CD4-positive, CD25-positive, alpha-beta regulatory T cell (primary cell): Measurements from ENCODE around the gene GAB3. TPM values are rescaled to one million over a fixed set of nuclear protein-coding genes. Genes with fewer than 3 reads are reported as not detected.

Experiments
- ATAC-seq, 2 donors: fragments of 150-1000 bp; cut with Tn5 transposase; one replicate each; pipeline ENCODE4 v1.10.0; 2021; ENCODE audit warnings: low read depth in 2 of 2, moderate number of reproducible peaks in 2 of 2, moderate library complexity in 1 of 2
- DNase-seq, 3 donors: peaks; one replicate each; pipeline versions ENCODE4 v3.0.0 to v3.0.0-alpha.2; 2012 to 2022; ENCODE audit warnings: mixed read lengths in 1 of 3
- H3K27ac ChIP-seq: one replicate; pipeline ENCODE4 v1.7.0; 2013; ENCODE audit warnings: mild to moderate bottlenecking, low read length; ENCODE audit not compliant: insufficient read depth, poor library complexity, severe bottlenecking
- H3K27me3 ChIP-seq: one replicate; pipeline ENCODE4 v1.7.0; 2013; ENCODE audit warnings: low read length; ENCODE audit not compliant: control insufficient read depth, insufficient read depth
- H3K36me3 ChIP-seq: one replicate; pipeline ENCODE4 v1.7.0; 2013; ENCODE audit warnings: mild to moderate bottlenecking, low read length, moderate library complexity; ENCODE audit not compliant: control insufficient read depth, insufficient read depth
- H3K4me1 ChIP-seq: 2 replicates; pipeline ENCODE4 v1.7.0; 2013; ENCODE audit warnings: mild to moderate bottlenecking, low read length; ENCODE audit not compliant: insufficient read depth, control insufficient read depth, poor library complexity, severe bottlenecking
- H3K4me3 ChIP-seq: one replicate; pipeline ENCODE4 v1.7.0; 2013; ENCODE audit warnings: low read depth, mild to moderate bottlenecking, low read length, moderate library complexity
- H3K9me3 ChIP-seq, 2 experiments: 1 replicate in 1 of 2; 2 replicates in 1 of 2; pipeline ENCODE4 v1.7.0; 2013; ENCODE audit warnings: low read length in 2 of 2, mild to moderate bottlenecking in 1 of 2, moderate library complexity in 1 of 2; ENCODE audit not compliant: control insufficient read depth in 2 of 2
- H3K27ac Mint-ChIP-seq, 3 donors: one replicate each; pipeline ENCODE4 v1.8.0; 2020 to 2022; ENCODE audit warnings: mild to moderate bottlenecking in 3 of 3, mixed read lengths in 3 of 3, moderate library complexity in 2 of 3
- H3K27me3 Mint-ChIP-seq: one replicate; pipeline ENCODE4 v1.8.0; 2022; ENCODE audit warnings: mild to moderate bottlenecking, mixed read lengths
- H3K36me3 Mint-ChIP-seq: one replicate; pipeline ENCODE4 v1.8.0; 2020; ENCODE audit warnings: mixed read lengths
- H3K4me1 Mint-ChIP-seq, 4 donors: one replicate each; pipeline ENCODE4 v1.8.0; 2020 to 2022; ENCODE audit warnings: mixed read lengths in 4 of 4, mild to moderate bottlenecking in 1 of 4
- H3K4me3 Mint-ChIP-seq, 4 donors: one replicate each; pipeline ENCODE4 v1.8.0; 2020 to 2022; ENCODE audit warnings: mild to moderate bottlenecking in 4 of 4, mixed read lengths in 4 of 4, moderate library complexity in 3 of 4
- H3K9me3 Mint-ChIP-seq, 7 donors: one replicate each; pipeline ENCODE4 v1.8.0; 2020 to 2022; ENCODE audit warnings: mixed read lengths in 7 of 7, mild to moderate bottlenecking in 3 of 7, moderate library complexity in 2 of 7
- polyA plus RNA-seq, 4 donors: library from polyadenylated mRNA; unstranded; fragments of 300-500 nt; fragmentation: Illumina TruSeq; gene quantifications; one replicate each; pipeline ENCODE4 v1.2.3, GENCODE V29; 2021
- total RNA-seq: library from RNA; stranded (reverse); gene quantifications from one replicate; pipeline ENCODE4 v1.2.3, GENCODE V29; 2022

Gene GAB3
- total and polyA plus RNA-seq, 5 donors from 2014 or later, result 0.07 to 6.0 (median 0.82) TPM

DNA sequence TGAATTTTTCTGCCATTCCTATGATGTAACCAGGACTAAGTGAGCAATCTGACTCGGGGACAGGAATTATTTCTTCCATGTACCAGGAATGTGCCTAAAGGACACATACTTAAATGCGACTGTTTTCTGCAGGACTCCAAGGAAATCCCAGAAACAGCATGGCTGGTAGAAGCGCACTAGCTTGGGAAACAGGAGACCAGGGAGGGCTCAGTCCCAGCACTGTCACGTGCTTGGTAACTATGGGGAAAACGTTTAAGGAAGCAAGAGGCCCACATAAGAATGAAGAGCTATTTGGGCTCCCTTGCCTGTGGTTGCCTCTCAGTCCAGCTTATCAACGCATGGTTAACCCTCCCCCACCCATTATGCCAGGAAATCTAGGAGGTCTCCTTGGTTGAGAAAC lies 34.8 kb upstream of the GAB3 start:
- Mint-ChIP-seq H3K27me3 (no peaks in the 10 kb centered on the region), H3K36me3 (peaks cover 3% of the 10 kb centered on the region), H3K4me3 (no peak overlapping the region), H3K4me1 (peaks cover 4 to 11% (median 7%) of the 10 kb centered on the region in 4 donors), H3K27ac (no peak overlapping the region), H3K9me3 (no peaks in the 10 kb centered on the region)
- DNase-seq (no peak), ATAC-seq (no peak)
- Histone ChIP-seq H3K4me3 (no peak overlapping the region), H3K27me3 (no peaks in the 10 kb centered on the region), H3K9me3 (no peaks in the 10 kb centered on the region), H3K4me1 (no peaks in the 10 kb centered on the region), H3K36me3 (no peaks in the 10 kb centered on the region), H3K27ac (no peak overlapping the region)

GRCh38 chrX:154784149-154784995 lies 33.5 kb upstream of the GAB3 start:
- Histone ChIP-seq H3K4me3 (peak overlapping the region; percentile 64), H3K36me3 (no peaks in the 10 kb centered on the region), H3K27me3 (no peaks in the 10 kb centered on the region), H3K27ac (no peak overlapping the region), H3K4me1 (no peaks in the 10 kb centered on the region), H3K9me3 (no peaks in the 10 kb centered on the region)
- Mint-ChIP-seq H3K9me3 (no peaks in the 10 kb centered on the region), H3K4me3 (peak overlapping the region; percentile 60 to 82 (median 76)), H3K4me1 (peaks cover 0 to 11% (median 7%) of the 10 kb centered on the region in 4 donors), H3K36me3 (peaks cover 3% of the 10 kb centered on the region), H3K27me3 (no peaks in the 10 kb centered on the region), H3K27ac (peak overlapping the region; percentile 67 to 80 (median 78))
- DNase-seq, result no peak
- no peak for ATAC-seq

GRCh38 chrX:154780968-154781367 lies 30.1 kb upstream of the GAB3 start:
- ATAC-seq, result no peak
- Histone ChIP-seq H3K4me3 (no peak overlapping the region), H3K27ac (no peak overlapping the region), H3K4me1 (no peaks in the 10 kb centered on the region), H3K9me3 (no peaks in the 10 kb centered on the region), H3K27me3 (no peaks in the 10 kb centered on the region), H3K36me3 (peaks cover 14% of the 10 kb centered on the region)
- H3K27ac Mint-ChIP-seq, result no peak overlapping the region
- no peak for DNase-seq
- H3K9me3 Mint-ChIP-seq, result no peaks in the 10 kb centered on the region
- H3K36me3 Mint-ChIP-seq, result peaks cover 3% of the 10 kb centered on the region
- no peak overlapping the region for H3K4me3 Mint-ChIP-seq
- H3K4me1 Mint-ChIP-seq, result peaks cover 0 to 16% (median 9%) of the 10 kb centered on the region in 4 donors
- no peaks in the 10 kb centered on the region for H3K27me3 Mint-ChIP-seq

- DNase-seq (no peak), ATAC-seq (no peak)
- H3K36me3 Mint-ChIP-seq, result peaks cover 7% of the 10 kb centered on the region
- H3K27ac Mint-ChIP-seq, result no peak overlapping the region
- peaks cover 0 to 22% (median 8%) of the 10 kb centered on the region in 4 donors for H3K4me1 Mint-ChIP-seq
- H3K4me3 Mint-ChIP-seq, result no peak overlapping the region
- H3K27me3 Mint-ChIP-seq, result no peaks in the 10 kb centered on the region
- no peaks in the 10 kb centered on the region for H3K9me3 Mint-ChIP-seq
- Histone ChIP-seq H3K9me3 (no peaks in the 10 kb centered on the region), H3K4me3 (no peak overlapping the region), H3K27me3 (no peaks in the 10 kb centered on the region), H3K27ac (no peak overlapping the region), H3K36me3 (peaks cover 30% of the 10 kb centered on the region), H3K4me1 (no peaks in the 10 kb centered on the region)
These were observed 28.4 kb upstream of the GAB3 start for GRCh38 chrX:154779261-154779660.

DNA sequence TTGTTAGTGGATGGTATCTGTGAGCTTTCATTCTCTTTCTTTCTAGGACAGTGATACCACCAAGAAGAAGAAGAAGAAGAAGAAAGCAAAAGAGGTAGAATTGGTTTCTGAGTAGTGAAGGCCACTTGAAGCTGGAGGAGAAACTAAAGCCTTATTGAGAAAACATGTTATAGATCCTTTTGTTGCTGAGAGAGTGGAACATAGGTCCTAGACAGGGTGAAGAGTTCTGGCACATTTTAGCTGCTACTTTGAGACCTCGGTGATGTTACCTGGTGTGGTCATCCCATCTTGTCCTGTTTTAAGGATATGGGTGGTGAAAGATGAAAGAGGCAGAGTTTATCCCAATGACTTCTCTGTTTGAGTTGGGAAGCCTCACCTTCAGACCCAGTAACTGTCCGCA lies 25.9 kb upstream of the GAB3 start:
- H3K36me3 ChIP-seq, result peaks cover 46% of the 10 kb centered on the region

GRCh38 chrX:154775419-154776349 lies 24.8 kb upstream of the GAB3 start:
- peak overlapping the region in 2 of 3 donors; percentile 32 to 89 for H3K27ac Mint-ChIP-seq
- H3K36me3 ChIP-seq, result peaks cover 50% of the 10 kb centered on the region
- no peaks in the 10 kb centered on the region for H3K9me3 ChIP-seq

More for the DNA sequence above, 25.9 kb upstream of the GAB3 start:
- Histone ChIP-seq H3K4me3 (no peak overlapping the region), H3K27me3 (no peaks in the 10 kb centered on the region), H3K27ac (no peak overlapping the region), H3K4me1 (no peaks in the 10 kb centered on the region), H3K9me3 (no peaks in the 10 kb centered on the region)
- Mint-ChIP-seq H3K4me1 (peaks cover 0 to 15% (median 3%) of the 10 kb centered on the region in 4 donors), H3K27ac (peak overlapping the region in 1 of 3 donors; percentile 9), H3K4me3 (no peak overlapping the region), H3K27me3 (no peaks in the 10 kb centered on the region), H3K36me3 (peaks cover 18% of the 10 kb centered on the region), H3K9me3 (no peaks in the 10 kb centered on the region)
- DNase-seq (no peak), ATAC-seq (no peak)

GRCh38 chrX:154774622-154775021 lies 23.7 kb upstream of the GAB3 start:
- no peak overlapping the region for H3K4me3 Mint-ChIP-seq
- Histone ChIP-seq H3K36me3 (peaks cover 58% of the 10 kb centered on the region), H3K9me3 (no peaks in the 10 kb centered on the region)

More at GRCh38 chrX:154775419-154776349, 24.8 kb upstream of the GAB3 start:
- no peaks in the 10 kb centered on the region for H3K9me3 Mint-ChIP-seq
- Histone ChIP-seq H3K27me3 (no peaks in the 10 kb centered on the region), H3K4me1 (no peaks in the 10 kb centered on the region), H3K27ac (no peak overlapping the region), H3K4me3 (no peak overlapping the region)
- ATAC-seq (peak in 1 of 2 donors; percentile 31), DNase-seq (peak in 1 of 3 donors; percentile 31)
- H3K36me3 Mint-ChIP-seq, result peaks cover 20% of the 10 kb centered on the region
- peaks cover 2 to 15% (median 4%) of the 10 kb centered on the region in 4 donors for H3K4me1 Mint-ChIP-seq
- H3K27me3 Mint-ChIP-seq, result no peaks in the 10 kb centered on the region
- H3K4me3 Mint-ChIP-seq, result no peak overlapping the region

More at GRCh38 chrX:154774622-154775021, 23.7 kb upstream of the GAB3 start:
- Mint-ChIP-seq H3K4me1 (peaks cover 4 to 15% (median 5%) of the 10 kb centered on the region in 4 donors), H3K27ac (no peak overlapping the region), H3K27me3 (no peaks in the 10 kb centered on the region), H3K9me3 (no peaks in the 10 kb centered on the region), H3K36me3 (peaks cover 22% of the 10 kb centered on the region)
- DNase-seq (no peak), ATAC-seq (no peak)
- H3K4me1 ChIP-seq, result no peaks in the 10 kb centered on the region
- no peak overlapping the region for H3K4me3 ChIP-seq
- no peak overlapping the region for H3K27ac ChIP-seq
- no peaks in the 10 kb centered on the region for H3K27me3 ChIP-seq
